OCI-LY3 (cell line): ENCODE results near the gene OR10K2.

Experiments
- CTCF ChIP-seq: fragments of 200-600, 300-600 bp; sonication (generic); IDR thresholded peaks from 2 replicates; pipeline ENCODE4 v1.5.1; 2014; ENCODE audit warnings: antibody characterized with exemption, low read length, low read depth
- EZH2phosphoT487 ChIP-seq: fragments of 200-600 bp; shearing (Covaris generic); IDR thresholded peaks from 2 replicates; pipeline ENCODE4 v1.6.1; 2018; ENCODE audit warnings: antibody characterized with exemption, mixed run types, low read depth

- TF ChIP-seq CTCF, result no peak
- no peak for TF ChIP-seq EZH2phosphoT487
These were observed 34.9 kb downstream of the OR10K2 start for GRCh38 chr1:158391099-158391498.
